Hepatocyte (in vitro differentiated cells): ENCODE data around the gene OSCP1.

Experiments used
- EZH2phosphoT487 ChIP-seq: fragments of 200-600 bp; sonication (generic); IDR thresholded peaks from one replicate; pipeline ENCODE4 v1.6.1; 2018; ENCODE audit warnings: antibody characterized with exemption, mild to moderate bottlenecking, low read depth, moderate library complexity; ENCODE audit not compliant: unreplicated experiment, severe bottlenecking
- TF ChIP-seq, protein P1 (sequence below): fragments of 200-600 bp; sonication (generic); IDR thresholded peaks from 2 replicates; pipeline ENCODE4 v1.5.1; 2016; ENCODE audit warnings: antibody characterized with exemption, mild to moderate bottlenecking; ENCODE audit not compliant: poor library complexity

DNA sequence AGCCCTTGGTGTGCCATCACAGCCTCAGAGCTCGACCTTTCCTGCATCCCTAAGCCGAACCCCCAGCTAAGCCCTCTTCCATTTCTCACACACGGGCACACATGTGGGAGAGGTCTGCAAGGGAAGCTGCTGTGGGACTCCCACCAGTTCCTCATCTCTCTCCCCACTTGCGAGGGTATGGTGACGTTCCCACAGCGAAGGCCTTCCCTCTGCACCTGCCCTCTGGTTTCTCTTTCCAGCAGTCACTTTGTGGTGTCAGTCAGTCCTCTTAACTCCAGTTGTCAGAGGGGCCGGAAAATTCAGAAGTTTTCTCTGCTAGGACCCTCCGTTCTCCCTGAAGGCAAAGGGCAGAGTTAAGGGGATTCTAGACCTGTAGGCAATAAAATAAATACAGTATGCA is 59.0 kb downstream of the OSCP1 start:
- TF ChIP-seq, protein P1, sequence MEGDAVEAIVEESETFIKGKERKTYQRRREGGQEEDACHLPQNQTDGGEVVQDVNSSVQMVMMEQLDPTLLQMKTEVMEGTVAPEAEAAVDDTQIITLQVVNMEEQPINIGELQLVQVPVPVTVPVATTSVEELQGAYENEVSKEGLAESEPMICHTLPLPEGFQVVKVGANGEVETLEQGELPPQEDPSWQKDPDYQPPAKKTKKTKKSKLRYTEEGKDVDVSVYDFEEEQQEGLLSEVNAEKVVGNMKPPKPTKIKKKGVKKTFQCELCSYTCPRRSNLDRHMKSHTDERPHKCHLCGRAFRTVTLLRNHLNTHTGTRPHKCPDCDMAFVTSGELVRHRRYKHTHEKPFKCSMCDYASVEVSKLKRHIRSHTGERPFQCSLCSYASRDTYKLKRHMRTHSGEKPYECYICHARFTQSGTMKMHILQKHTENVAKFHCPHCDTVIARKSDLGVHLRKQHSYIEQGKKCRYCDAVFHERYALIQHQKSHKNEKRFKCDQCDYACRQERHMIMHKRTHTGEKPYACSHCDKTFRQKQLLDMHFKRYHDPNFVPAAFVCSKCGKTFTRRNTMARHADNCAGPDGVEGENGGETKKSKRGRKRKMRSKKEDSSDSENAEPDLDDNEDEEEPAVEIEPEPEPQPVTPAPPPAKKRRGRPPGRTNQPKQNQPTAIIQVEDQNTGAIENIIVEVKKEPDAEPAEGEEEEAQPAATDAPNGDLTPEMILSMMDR, result no peak
- TF ChIP-seq EZH2phosphoT487, result no peak
